SK-N-SH (cell line): ENCODE results near the gene TMPRSS11B.

Experiments used
- EP300 ChIP-seq, 2 experiments: IDR thresholded peaks; 2 replicates each; pipeline versions ENCODE4 v1.4.0 to v1.6.1; 2012; ENCODE audit warnings: borderline replicate concordance in 1 of 2, low read depth in 1 of 2, low read length in 1 of 2
- TAF1 ChIP-seq: IDR thresholded peaks from 2 replicates; pipeline ENCODE4 v1.6.1; 2012; ENCODE audit warnings: low read depth, mild to moderate bottlenecking, low read length, moderate library complexity, borderline replicate concordance
- TF ChIP-seq, protein P1 (sequence below): IDR thresholded peaks from 2 replicates; pipeline ENCODE4 v1.4.0; 2012; ENCODE audit warnings: low read depth
- TF ChIP-seq, protein P2 (sequence below): fragments of 200-600 bp; sonication (generic); IDR thresholded peaks from 2 replicates; pipeline ENCODE4 v1.6.1; 2017; ENCODE audit warnings: antibody characterized with exemption, mild to moderate bottlenecking, moderate library complexity
- TF ChIP-seq, protein P3 (sequence below): IDR thresholded peaks from 2 replicates; pipeline ENCODE4 v1.6.1; 2012; ENCODE audit warnings: mild to moderate bottlenecking, low read depth, low read length, moderate library complexity
- TF ChIP-seq, protein P4 (sequence below): IDR thresholded peaks from 2 replicates; pipeline ENCODE4; 2012
- TF ChIP-seq, protein P5 (sequence below): IDR thresholded peaks from 2 replicates; pipeline ENCODE4 v1.4.0; 2012; ENCODE audit warnings: low read depth, borderline replicate concordance

DNA sequence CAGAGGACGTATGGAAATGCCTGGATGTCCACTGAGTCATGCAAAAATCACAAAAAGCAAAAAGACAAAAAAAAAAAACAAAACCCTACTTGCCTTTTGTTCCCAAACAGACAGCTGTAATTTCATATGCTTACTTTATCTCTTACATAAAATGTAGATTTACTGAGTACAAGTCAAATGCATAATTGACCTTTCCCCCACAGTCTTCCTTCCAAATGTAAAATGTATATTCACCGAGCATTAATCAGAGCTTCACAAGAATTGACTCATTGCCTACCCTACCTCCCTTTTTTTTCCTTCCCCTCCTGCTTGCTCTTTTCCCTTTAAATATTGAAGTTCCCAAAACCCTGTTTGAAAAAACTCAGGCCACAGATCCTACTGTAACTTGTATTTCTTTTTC is 32.5 kb upstream of the TMPRSS11B start:
- TF ChIP-seq, protein P1, sequence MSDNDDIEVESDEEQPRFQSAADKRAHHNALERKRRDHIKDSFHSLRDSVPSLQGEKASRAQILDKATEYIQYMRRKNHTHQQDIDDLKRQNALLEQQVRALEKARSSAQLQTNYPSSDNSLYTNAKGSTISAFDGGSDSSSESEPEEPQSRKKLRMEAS, result no peak
- TF ChIP-seq, protein P2, sequence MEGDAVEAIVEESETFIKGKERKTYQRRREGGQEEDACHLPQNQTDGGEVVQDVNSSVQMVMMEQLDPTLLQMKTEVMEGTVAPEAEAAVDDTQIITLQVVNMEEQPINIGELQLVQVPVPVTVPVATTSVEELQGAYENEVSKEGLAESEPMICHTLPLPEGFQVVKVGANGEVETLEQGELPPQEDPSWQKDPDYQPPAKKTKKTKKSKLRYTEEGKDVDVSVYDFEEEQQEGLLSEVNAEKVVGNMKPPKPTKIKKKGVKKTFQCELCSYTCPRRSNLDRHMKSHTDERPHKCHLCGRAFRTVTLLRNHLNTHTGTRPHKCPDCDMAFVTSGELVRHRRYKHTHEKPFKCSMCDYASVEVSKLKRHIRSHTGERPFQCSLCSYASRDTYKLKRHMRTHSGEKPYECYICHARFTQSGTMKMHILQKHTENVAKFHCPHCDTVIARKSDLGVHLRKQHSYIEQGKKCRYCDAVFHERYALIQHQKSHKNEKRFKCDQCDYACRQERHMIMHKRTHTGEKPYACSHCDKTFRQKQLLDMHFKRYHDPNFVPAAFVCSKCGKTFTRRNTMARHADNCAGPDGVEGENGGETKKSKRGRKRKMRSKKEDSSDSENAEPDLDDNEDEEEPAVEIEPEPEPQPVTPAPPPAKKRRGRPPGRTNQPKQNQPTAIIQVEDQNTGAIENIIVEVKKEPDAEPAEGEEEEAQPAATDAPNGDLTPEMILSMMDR, result no peak
- TF ChIP-seq, protein P3, sequence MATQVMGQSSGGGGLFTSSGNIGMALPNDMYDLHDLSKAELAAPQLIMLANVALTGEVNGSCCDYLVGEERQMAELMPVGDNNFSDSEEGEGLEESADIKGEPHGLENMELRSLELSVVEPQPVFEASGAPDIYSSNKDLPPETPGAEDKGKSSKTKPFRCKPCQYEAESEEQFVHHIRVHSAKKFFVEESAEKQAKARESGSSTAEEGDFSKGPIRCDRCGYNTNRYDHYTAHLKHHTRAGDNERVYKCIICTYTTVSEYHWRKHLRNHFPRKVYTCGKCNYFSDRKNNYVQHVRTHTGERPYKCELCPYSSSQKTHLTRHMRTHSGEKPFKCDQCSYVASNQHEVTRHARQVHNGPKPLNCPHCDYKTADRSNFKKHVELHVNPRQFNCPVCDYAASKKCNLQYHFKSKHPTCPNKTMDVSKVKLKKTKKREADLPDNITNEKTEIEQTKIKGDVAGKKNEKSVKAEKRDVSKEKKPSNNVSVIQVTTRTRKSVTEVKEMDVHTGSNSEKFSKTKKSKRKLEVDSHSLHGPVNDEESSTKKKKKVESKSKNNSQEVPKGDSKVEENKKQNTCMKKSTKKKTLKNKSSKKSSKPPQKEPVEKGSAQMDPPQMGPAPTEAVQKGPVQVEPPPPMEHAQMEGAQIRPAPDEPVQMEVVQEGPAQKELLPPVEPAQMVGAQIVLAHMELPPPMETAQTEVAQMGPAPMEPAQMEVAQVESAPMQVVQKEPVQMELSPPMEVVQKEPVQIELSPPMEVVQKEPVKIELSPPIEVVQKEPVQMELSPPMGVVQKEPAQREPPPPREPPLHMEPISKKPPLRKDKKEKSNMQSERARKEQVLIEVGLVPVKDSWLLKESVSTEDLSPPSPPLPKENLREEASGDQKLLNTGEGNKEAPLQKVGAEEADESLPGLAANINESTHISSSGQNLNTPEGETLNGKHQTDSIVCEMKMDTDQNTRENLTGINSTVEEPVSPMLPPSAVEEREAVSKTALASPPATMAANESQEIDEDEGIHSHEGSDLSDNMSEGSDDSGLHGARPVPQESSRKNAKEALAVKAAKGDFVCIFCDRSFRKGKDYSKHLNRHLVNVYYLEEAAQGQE, result no peak
- no peak for TF ChIP-seq EP300 (IDR thresholded peaks at IDR 0.05; ENCODE audit: borderline replicate concordance in 1 of 2, low read depth in 1 of 2, low read length in 1 of 2)
- TF ChIP-seq, protein P4, sequence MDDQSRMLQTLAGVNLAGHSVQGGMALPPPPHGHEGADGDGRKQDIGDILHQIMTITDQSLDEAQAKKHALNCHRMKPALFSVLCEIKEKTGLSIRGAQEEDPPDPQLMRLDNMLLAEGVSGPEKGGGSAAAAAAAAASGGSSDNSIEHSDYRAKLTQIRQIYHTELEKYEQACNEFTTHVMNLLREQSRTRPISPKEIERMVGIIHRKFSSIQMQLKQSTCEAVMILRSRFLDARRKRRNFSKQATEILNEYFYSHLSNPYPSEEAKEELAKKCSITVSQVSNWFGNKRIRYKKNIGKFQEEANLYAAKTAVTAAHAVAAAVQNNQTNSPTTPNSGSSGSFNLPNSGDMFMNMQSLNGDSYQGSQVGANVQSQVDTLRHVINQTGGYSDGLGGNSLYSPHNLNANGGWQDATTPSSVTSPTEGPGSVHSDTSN, result no peak
- TF ChIP-seq, protein P5, sequence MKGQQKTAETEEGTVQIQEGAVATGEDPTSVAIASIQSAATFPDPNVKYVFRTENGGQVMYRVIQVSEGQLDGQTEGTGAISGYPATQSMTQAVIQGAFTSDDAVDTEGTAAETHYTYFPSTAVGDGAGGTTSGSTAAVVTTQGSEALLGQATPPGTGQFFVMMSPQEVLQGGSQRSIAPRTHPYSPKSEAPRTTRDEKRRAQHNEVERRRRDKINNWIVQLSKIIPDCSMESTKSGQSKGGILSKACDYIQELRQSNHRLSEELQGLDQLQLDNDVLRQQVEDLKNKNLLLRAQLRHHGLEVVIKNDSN, result no peak
- TF ChIP-seq TAF1, result no peak
